Airway epithelial cell (primary cell): ENCODE measurements around the gene ZPBP. TPM values are rescaled to one million over a fixed set of nuclear protein-coding genes. Genes with fewer than 3 reads are reported as not detected.

Source experiments
- total RNA-seq: library from RNA; depleted of rRNA; stranded (reverse); fragments of >200 nt; gene quantifications from 2 replicates; pipeline ENCODE4 v1.2.3, GENCODE V29; 2015

Gene ZPBP
- not detected in 2 replicates for total RNA-seq

GRCh38 chr7:50092579-50093491 is at the start of gene ZPBP:
Gene ZPBP, minus strand, starts transcription at chr7:50093246. Its CDS starts 52 bp downstream, at chr7:50093194.

Other genes starting within 250 kb of the ZPBP start
- gene IKZF1, start 211.5 kb upstream of the ZPBP start, total RNA-seq: not detected in 2 replicates